ENCODE measurements around the gene SEC22C.

The SEC22C gene

DNA sequence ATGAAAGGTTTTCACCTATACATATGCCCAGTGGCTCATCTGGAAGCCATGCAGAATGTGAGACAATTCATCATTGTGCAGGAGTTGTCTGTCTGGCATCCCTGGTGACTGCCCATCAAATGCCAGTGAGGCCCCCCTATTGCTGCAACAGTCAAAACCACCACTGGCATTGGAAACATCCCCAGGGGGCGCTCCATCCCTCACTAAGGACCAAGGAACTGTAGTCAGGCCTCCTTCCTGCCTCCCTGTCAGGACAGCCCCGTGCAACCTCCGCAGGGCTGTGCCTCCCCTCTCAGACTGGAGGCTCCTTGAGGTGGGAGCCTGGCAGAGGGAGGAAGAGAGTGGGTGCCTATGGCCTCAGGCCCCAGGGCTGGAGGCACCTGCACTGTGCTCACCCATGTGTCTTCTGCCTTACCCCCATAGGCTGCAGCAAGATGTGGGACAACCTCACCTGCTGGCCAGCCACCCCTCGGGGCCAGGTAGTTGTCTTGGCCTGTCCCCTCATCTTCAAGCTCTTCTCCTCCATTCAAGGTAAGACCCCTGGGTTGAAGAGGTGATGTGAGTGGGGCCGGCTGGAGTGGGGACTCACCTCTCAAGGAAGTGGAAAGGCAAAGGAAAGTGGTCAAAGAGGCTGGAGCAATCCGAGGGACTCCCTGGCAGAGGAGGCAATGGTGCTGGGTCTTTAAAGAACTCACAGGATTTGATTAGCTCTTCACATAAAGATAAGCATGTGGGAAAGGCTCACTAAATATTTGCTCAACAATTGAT lies 62.8 kb downstream of the SEC22C start:
- peak; percentile 65 for DNase-seq
- Histone ChIP-seq H3K23ac (ENCODE audit: low read length) (no peak overlapping the region), H3K36me3 (ENCODE audit: control insufficient read depth, insufficient read depth, low read length) (no peaks in the 10 kb centered on the region), H3K4me1 (ENCODE audit: control insufficient read depth, low read depth, low read length) (no peaks in the 10 kb centered on the region), H3K4ac (ENCODE audit: low read depth, low read length) (no peak overlapping the region), H2BK5ac (ENCODE audit: low read length) (no peak overlapping the region), H2BK15ac (replicated peaks; ENCODE audit: low read depth) (no peak overlapping the region), H3K4me2 (ENCODE audit: low read length) (no peak overlapping the region), H3K79me2 (ENCODE audit: control insufficient read depth, insufficient read depth, low read length) (no peaks in the 10 kb centered on the region), H3K18ac (ENCODE audit: low read length) (no peak overlapping the region), H4K5ac (ENCODE audit: low read length) (no peak overlapping the region), H3K79me1 (ENCODE audit: low read length) (no peaks in the 10 kb centered on the region), H2AK5ac (ENCODE audit: low read length) (no peak overlapping the region), H3K27ac (ENCODE audit: low read depth, low read length) (no peak overlapping the region), H3K4me3 (ENCODE audit: low read length) (no peak overlapping the region), H3K56ac (ENCODE audit: low read length) (no peak overlapping the region), H4K8ac (ENCODE audit: low read depth, low read length) (no peak overlapping the region), H2BK120ac (ENCODE audit: low read depth, low read length) (no peak overlapping the region), H3K27me3 (ENCODE audit: insufficient read depth, low read length, poor library complexity) (no peaks in the 10 kb centered on the region), H3K9ac (ENCODE audit: low read length) (no peak overlapping the region)
- no CpG with 5 or more reads among the region's 6 CpGs for WGBS (ENCODE audit: extremely low coverage, insufficient coverage, low lambda C conversion rate)

DNA sequence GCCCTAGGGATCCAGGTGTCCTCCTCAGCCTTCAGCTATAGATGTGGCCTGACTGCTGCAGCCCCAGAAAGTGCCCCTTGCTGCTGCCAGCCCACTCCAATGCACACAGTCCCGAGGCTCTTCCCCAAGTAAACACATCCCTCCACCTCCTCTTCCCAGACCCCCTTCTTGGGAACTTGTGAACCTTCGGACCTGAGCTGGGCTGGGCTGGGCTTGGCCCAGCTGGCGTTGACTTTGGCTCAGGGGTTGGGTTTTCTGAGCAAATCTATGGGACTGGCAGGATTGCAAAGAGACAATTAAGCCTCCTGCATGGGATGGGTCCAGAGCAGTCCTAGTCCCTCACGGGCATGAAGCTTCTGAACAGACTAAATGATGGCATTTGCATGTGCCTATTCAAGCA lies 64.7 kb downstream of the SEC22C start:
- H3K4me2 ChIP-seq (ENCODE audit: low read length): no peak overlapping the region
- H3K23ac ChIP-seq (ENCODE audit: low read length): no peak overlapping the region
- H3K79me2 ChIP-seq (ENCODE audit: control insufficient read depth, insufficient read depth, low read length): no peaks in the 10 kb centered on the region
- no peaks in the 10 kb centered on the region for H3K27me3 ChIP-seq (ENCODE audit: insufficient read depth, low read length, poor library complexity)
- H2BK120ac ChIP-seq (ENCODE audit: low read depth, low read length): no peak overlapping the region
- no peak overlapping the region for H2BK15ac ChIP-seq (replicated peaks; ENCODE audit: low read depth)
- no peak overlapping the region for H4K8ac ChIP-seq (ENCODE audit: low read depth, low read length)
- H3K9ac ChIP-seq (ENCODE audit: low read length): no peak overlapping the region
- no peak overlapping the region for H4K5ac ChIP-seq (ENCODE audit: low read length)
- H2BK5ac ChIP-seq (ENCODE audit: low read length): no peak overlapping the region
- DNase-seq: no peak
- no peaks in the 10 kb centered on the region for H3K4me1 ChIP-seq (ENCODE audit: control insufficient read depth, low read depth, low read length)
- no peak overlapping the region for H3K4me3 ChIP-seq (ENCODE audit: low read length)
- H3K27ac ChIP-seq (ENCODE audit: low read depth, low read length): no peak overlapping the region
- no peaks in the 10 kb centered on the region for H3K79me1 ChIP-seq (ENCODE audit: low read length)
- H2AK5ac ChIP-seq (ENCODE audit: low read length): no peak overlapping the region
- H3K36me3 ChIP-seq (ENCODE audit: control insufficient read depth, insufficient read depth, low read length): no peaks in the 10 kb centered on the region
- no CpG with 5 or more reads among the region's 4 CpGs for WGBS (ENCODE audit: extremely low coverage, insufficient coverage, low lambda C conversion rate)
- no peak overlapping the region for H3K56ac ChIP-seq (ENCODE audit: low read length)
- no peak overlapping the region for H3K18ac ChIP-seq (ENCODE audit: low read length)
- H3K4ac ChIP-seq (ENCODE audit: low read depth, low read length): no peak overlapping the region

DNA sequence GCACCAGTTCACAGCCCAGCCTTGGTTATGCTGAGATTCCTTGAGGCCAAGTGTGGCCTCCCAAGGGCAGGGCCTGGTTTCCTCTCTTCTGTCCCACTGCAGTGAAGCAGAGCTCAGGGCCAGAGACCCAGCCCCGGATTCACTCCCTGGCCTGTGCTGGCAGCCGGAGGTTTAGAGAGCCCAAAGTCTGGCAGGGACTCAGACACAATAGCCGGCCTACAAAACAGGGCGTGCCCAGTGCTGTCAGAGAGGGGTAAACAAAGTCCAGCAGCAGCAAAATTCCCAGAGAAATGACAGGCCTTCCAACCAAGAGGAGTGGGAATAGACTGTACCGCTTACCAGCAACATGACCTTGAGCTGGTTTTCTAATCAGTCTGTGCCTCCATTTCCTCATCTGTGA lies 65.3 kb downstream of the SEC22C start:
- Histone ChIP-seq H3K23ac (ENCODE audit: low read length) (no peak overlapping the region), H4K5ac (ENCODE audit: low read length) (no peak overlapping the region), H3K9ac (ENCODE audit: low read length) (no peak overlapping the region), H3K4ac (ENCODE audit: low read depth, low read length) (no peak overlapping the region), H3K27me3 (ENCODE audit: insufficient read depth, low read length, poor library complexity) (no peaks in the 10 kb centered on the region), H3K56ac (ENCODE audit: low read length) (no peak overlapping the region), H2BK5ac (ENCODE audit: low read length) (no peak overlapping the region), H3K18ac (ENCODE audit: low read length) (no peak overlapping the region), H3K4me2 (ENCODE audit: low read length) (no peak overlapping the region), H3K27ac (ENCODE audit: low read depth, low read length) (no peak overlapping the region), H4K8ac (ENCODE audit: low read depth, low read length) (no peak overlapping the region), H3K4me1 (ENCODE audit: control insufficient read depth, low read depth, low read length) (no peaks in the 10 kb centered on the region), H3K79me2 (ENCODE audit: control insufficient read depth, insufficient read depth, low read length) (no peaks in the 10 kb centered on the region), H2BK120ac (ENCODE audit: low read depth, low read length) (no peak overlapping the region), H3K36me3 (ENCODE audit: control insufficient read depth, insufficient read depth, low read length) (no peaks in the 10 kb centered on the region), H3K79me1 (ENCODE audit: low read length) (no peaks in the 10 kb centered on the region), H3K4me3 (ENCODE audit: low read length) (no peak overlapping the region), H2AK5ac (ENCODE audit: low read length) (no peak overlapping the region), H2BK15ac (replicated peaks; ENCODE audit: low read depth) (no peak overlapping the region)
- DNase-seq: no peak
- no CpG with 5 or more reads among the region's 5 CpGs for WGBS (ENCODE audit: extremely low coverage, insufficient coverage, low lambda C conversion rate)

DNA sequence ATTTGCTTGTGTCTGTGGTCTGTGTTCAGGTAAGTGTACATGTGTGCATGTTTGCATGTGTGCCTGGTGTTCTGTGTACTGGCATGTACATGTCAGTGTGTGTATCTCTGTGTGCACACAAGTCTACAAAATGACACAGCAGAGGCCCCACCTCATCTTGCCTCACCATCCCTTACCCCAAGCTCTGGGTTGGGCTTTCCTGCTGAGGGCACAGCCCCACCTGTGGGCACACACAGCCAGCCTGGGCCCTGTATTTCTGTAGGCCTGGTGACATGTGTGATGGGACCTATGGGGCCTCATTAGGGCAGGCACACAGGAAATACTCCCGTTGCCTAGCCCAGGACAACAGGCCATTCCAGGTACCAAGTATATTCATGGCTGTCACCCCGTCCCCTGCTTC lies 65.8 kb downstream of the SEC22C start:
- Histone ChIP-seq H3K4me3 (ENCODE audit: low read length) (no peak overlapping the region), H3K9ac (ENCODE audit: low read length) (no peak overlapping the region), H3K4ac (ENCODE audit: low read depth, low read length) (no peak overlapping the region), H3K79me1 (ENCODE audit: low read length) (no peaks in the 10 kb centered on the region), H3K27me3 (ENCODE audit: insufficient read depth, low read length, poor library complexity) (no peaks in the 10 kb centered on the region), H3K27ac (ENCODE audit: low read depth, low read length) (no peak overlapping the region), H4K5ac (ENCODE audit: low read length) (no peak overlapping the region), H4K8ac (ENCODE audit: low read depth, low read length) (no peak overlapping the region), H3K18ac (ENCODE audit: low read length) (no peak overlapping the region), H3K36me3 (ENCODE audit: control insufficient read depth, insufficient read depth, low read length) (no peaks in the 10 kb centered on the region), H3K23ac (ENCODE audit: low read length) (no peak overlapping the region), H2BK120ac (ENCODE audit: low read depth, low read length) (no peak overlapping the region), H3K4me2 (ENCODE audit: low read length) (no peak overlapping the region), H3K79me2 (ENCODE audit: control insufficient read depth, insufficient read depth, low read length) (no peaks in the 10 kb centered on the region), H3K56ac (ENCODE audit: low read length) (no peak overlapping the region), H2BK15ac (replicated peaks; ENCODE audit: low read depth) (no peak overlapping the region), H2AK5ac (ENCODE audit: low read length) (no peak overlapping the region), H3K4me1 (ENCODE audit: control insufficient read depth, low read depth, low read length) (no peaks in the 10 kb centered on the region), H2BK5ac (ENCODE audit: low read length) (no peak overlapping the region)
- no peak for DNase-seq
- WGBS (ENCODE audit: extremely low coverage, insufficient coverage, low lambda C conversion rate): no CpG with 5 or more reads among the region's 2 CpGs

DNA sequence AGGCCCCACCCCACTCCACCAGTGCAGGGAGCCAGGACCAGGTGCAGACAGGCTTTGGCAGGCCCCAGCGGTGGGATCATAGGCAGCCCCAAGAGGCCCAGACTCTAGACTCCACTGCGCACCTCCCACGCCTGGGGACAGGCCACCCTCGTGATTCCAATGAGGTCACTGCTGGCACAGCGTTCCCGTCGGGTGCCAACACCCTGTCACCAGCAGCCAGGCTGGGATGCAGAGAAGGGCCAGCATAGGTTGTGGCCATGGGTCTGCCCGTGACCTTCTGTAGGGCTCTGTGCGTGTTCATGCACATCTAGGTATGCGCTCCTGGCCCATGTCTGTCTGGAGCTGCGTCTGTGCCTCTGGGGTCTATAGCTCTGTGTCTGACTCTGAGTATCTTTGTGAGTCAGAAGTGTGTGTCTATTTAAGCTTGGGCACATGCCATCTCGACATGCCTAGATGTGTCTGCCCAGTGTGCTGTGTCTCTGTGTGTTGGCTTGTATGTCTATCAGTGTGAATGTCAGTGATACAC lies 66.3 kb downstream of the SEC22C start:
- no peak overlapping the region for H3K56ac ChIP-seq (ENCODE audit: low read length)
- no peak overlapping the region for H2BK120ac ChIP-seq (ENCODE audit: low read depth, low read length)
- no peak overlapping the region for H4K8ac ChIP-seq (ENCODE audit: low read depth, low read length)
- H3K27me3 ChIP-seq (ENCODE audit: insufficient read depth, low read length, poor library complexity): no peaks in the 10 kb centered on the region
- no peak overlapping the region for H3K4me3 ChIP-seq (ENCODE audit: low read length)
- no peak overlapping the region for H3K18ac ChIP-seq (ENCODE audit: low read length)
- H3K36me3 ChIP-seq (ENCODE audit: control insufficient read depth, insufficient read depth, low read length): no peaks in the 10 kb centered on the region
- no peak overlapping the region for H3K4ac ChIP-seq (ENCODE audit: low read depth, low read length)
- no CpG with 5 or more reads among the region's 12 CpGs for WGBS (ENCODE audit: extremely low coverage, insufficient coverage, low lambda C conversion rate)
- H2BK15ac ChIP-seq (replicated peaks; ENCODE audit: low read depth): no peak overlapping the region
- H3K79me2 ChIP-seq (ENCODE audit: control insufficient read depth, insufficient read depth, low read length): no peaks in the 10 kb centered on the region
- no peak overlapping the region for H3K23ac ChIP-seq (ENCODE audit: low read length)
- no peaks in the 10 kb centered on the region for H3K4me1 ChIP-seq (ENCODE audit: control insufficient read depth, low read depth, low read length)
- H2BK5ac ChIP-seq (ENCODE audit: low read length): no peak overlapping the region
- H3K79me1 ChIP-seq (ENCODE audit: low read length): no peaks in the 10 kb centered on the region
- H2AK5ac ChIP-seq (ENCODE audit: low read length): no peak overlapping the region
- no peak overlapping the region for H3K9ac ChIP-seq (ENCODE audit: low read length)
- no peak overlapping the region for H3K27ac ChIP-seq (ENCODE audit: low read depth, low read length)
- H3K4me2 ChIP-seq (ENCODE audit: low read length): no peak overlapping the region
- H4K5ac ChIP-seq (ENCODE audit: low read length): no peak overlapping the region
- no peak for DNase-seq

DNA sequence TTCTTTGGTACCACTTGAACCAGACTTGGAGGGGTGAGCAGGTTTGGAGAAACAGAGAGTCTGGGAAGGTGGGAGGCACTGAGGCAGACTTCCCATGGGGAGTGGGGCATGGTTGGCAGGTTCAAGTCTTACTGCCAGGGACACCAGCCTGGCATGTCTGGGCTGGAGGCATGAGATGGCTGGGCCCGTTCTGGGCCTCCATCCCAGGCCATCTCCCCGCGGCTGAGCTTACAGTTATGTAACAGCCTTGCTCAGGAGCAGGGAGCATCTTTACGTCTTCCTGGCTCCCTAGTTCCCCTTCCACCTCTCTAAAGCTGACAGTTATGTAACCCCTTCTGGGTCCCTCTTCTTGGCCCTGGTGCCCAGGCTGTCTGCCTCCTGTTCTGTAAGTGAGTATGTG lies 66.9 kb downstream of the SEC22C start:
- Histone ChIP-seq H3K79me1 (ENCODE audit: low read length) (no peaks in the 10 kb centered on the region), H3K4ac (ENCODE audit: low read depth, low read length) (no peak overlapping the region), H2BK120ac (ENCODE audit: low read depth, low read length) (no peak overlapping the region), H3K4me1 (ENCODE audit: control insufficient read depth, low read depth, low read length) (no peaks in the 10 kb centered on the region), H3K4me3 (ENCODE audit: low read length) (no peak overlapping the region), H2AK5ac (ENCODE audit: low read length) (no peak overlapping the region), H2BK15ac (replicated peaks; ENCODE audit: low read depth) (no peak overlapping the region), H3K18ac (ENCODE audit: low read length) (no peak overlapping the region), H3K56ac (ENCODE audit: low read length) (no peak overlapping the region), H3K36me3 (ENCODE audit: control insufficient read depth, insufficient read depth, low read length) (no peaks in the 10 kb centered on the region), H4K8ac (ENCODE audit: low read depth, low read length) (no peak overlapping the region), H4K5ac (ENCODE audit: low read length) (no peak overlapping the region), H3K9ac (ENCODE audit: low read length) (no peak overlapping the region), H3K27me3 (ENCODE audit: insufficient read depth, low read length, poor library complexity) (no peaks in the 10 kb centered on the region), H3K4me2 (ENCODE audit: low read length) (no peak overlapping the region), H3K27ac (ENCODE audit: low read depth, low read length) (no peak overlapping the region), H2BK5ac (ENCODE audit: low read length) (no peak overlapping the region), H3K79me2 (ENCODE audit: control insufficient read depth, insufficient read depth, low read length) (no peaks in the 10 kb centered on the region), H3K23ac (ENCODE audit: low read length) (no peak overlapping the region)
- no CpG with 5 or more reads among the region's 4 CpGs for WGBS (ENCODE audit: extremely low coverage, insufficient coverage, low lambda C conversion rate)
- DNase-seq: no peak

All from mesendoderm (in vitro differentiated cells).